ENCODE data around the gene CCL22. TPM values are rescaled to one million over a fixed set of nuclear protein-coding genes. Genes with fewer than 3 reads are reported as not detected.

The CCL22 gene
- total RNA-seq, 2 experiments from 2014 or later, result 0.72 to 0.91 TPM

DNA sequence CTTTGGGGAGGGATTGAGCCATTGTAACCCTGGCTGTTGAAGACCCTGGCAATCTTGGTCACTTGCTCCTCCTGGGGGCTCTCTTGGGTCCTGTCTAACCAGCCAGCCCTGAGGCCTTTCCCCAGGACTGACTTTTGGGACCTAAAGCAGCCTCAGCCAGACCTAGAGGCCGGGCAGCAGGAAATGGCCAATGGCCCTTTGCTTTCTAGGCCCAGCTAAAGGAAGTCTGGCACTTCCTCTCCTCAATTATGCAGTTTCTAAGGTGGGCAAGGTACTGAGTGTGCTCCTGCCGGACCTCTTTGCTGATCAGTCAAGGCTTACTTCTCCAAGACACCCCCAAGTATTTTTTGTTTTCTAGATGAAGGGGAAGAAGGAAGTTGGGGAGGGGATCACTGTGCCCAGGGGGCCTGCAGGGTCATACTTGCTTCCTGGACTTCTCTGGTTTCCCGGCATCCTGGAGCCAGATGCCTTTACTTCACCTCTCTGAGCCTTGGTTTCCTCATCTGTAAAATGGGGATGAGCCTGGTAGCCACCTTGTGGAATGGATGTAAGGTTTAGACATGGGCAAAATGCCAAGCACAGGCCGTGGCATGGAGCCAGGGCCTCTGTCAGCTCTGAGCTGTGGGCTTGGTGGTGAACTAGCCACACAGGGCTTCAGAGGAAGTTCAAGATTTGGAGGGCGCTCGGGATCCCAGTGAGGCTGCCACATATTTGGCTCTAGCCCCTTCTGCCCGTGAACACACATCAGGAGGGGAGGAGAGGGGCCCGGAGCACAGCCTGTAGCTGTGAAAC lies 22.3 kb downstream of the CCL22 start:
- CTCF ChIA-PET, result interaction anchor here (0.9 to 1.4 kb wide), 2 partner anchors 36 to 136 kb away, joined by 3 to 5 read pairs; no protein-coding TSS in a partner anchor
- intact Hi-C loops (cut with DNase I, micrococcal nuclease), result no loop called here
- DNase-seq, result no peak
- H3K4me3 Mint-ChIP-seq, result no peak overlapping the region
- peaks cover 16% of the 10 kb centered on the region for H3K4me1 Mint-ChIP-seq
- H3K27me3 Mint-ChIP-seq, result no peaks in the 10 kb centered on the region
- POLR2A ChIA-PET, result no interaction called here
- no peak for ATAC-seq
- no peak overlapping the region for H3K27ac Mint-ChIP-seq
- H3K9me3 Mint-ChIP-seq (ENCODE audit: low read depth), result no peaks in the 10 kb centered on the region
- H3K36me3 Mint-ChIP-seq (ENCODE audit: low read depth), result no peaks in the 10 kb centered on the region

DNA sequence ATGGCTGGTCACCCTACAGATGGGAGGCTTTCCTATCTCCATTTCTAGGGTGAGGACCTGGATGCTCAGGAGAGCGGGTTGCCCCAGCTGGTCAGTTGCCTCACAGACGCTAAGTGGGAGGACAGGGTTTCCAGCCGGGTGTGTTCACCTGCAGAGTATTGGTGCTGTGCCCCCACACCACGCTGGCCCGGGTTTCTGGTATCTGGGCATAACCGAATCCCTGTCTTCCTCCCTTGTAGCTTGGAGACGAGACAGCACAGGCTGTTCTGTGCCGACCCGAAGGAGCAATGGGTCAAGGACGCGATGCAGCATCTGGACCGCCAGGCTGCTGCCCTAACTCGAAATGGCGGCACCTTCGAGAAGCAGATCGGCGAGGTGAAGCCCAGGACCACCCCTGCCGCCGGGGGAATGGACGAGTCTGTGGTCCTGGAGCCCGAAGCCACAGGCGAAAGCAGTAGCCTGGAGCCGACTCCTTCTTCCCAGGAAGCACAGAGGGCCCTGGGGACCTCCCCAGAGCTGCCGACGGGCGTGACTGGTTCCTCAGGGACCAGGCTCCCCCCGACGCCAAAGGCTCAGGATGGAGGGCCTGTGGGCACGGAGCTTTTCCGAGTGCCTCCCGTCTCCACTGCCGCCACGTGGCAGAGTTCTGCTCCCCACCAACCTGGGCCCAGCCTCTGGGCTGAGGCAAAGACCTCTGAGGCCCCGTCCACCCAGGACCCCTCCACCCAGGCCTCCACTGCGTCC lies 23.4 kb downstream of the CCL22 start:
- ATAC-seq, result no peak
- no peak for DNase-seq
- intact Hi-C loops (cut with DNase I, micrococcal nuclease), result no loop called here
- CTCF ChIA-PET, result interaction anchor here (1.4 kb wide), 1 partner anchor 35 kb away, joined by 5 read pairs; no protein-coding TSS in a partner anchor
- Mint-ChIP-seq H3K4me1 (peaks cover 11% of the 10 kb centered on the region), H3K27me3 (no peaks in the 10 kb centered on the region), H3K36me3 (ENCODE audit: low read depth) (no peaks in the 10 kb centered on the region), H3K9me3 (ENCODE audit: low read depth) (no peaks in the 10 kb centered on the region), H3K27ac (no peak overlapping the region), H3K4me3 (no peak overlapping the region)
- POLR2A ChIA-PET, result interaction anchor here (0.5 kb wide), 1 partner anchor 13 kb away, joined by 3 read pairs; no protein-coding TSS in a partner anchor

DNA sequence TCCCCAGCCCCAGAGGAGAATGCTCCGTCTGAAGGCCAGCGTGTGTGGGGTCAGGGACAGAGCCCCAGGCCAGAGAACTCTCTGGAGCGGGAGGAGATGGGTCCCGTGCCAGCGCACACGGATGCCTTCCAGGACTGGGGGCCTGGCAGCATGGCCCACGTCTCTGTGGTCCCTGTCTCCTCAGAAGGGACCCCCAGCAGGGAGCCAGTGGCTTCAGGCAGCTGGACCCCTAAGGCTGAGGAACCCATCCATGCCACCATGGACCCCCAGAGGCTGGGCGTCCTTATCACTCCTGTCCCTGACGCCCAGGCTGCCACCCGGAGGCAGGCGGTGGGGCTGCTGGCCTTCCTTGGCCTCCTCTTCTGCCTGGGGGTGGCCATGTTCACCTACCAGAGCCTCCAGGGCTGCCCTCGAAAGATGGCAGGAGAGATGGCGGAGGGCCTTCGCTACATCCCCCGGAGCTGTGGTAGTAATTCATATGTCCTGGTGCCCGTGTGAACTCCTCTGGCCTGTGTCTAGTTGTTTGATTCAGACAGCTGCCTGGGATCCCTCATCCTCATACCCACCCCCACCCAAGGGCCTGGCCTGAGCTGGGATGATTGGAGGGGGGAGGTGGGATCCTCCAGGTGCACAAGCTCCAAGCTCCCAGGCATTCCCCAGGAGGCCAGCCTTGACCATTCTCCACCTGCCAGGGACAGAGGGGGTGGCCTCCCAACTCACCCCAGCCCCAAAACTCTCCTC lies 24.1 kb downstream of the CCL22 start:
- peak; percentile 23 for DNase-seq
- no peak overlapping the region for H3K4me3 Mint-ChIP-seq
- no peak for ATAC-seq
- no peaks in the 10 kb centered on the region for H3K9me3 Mint-ChIP-seq (ENCODE audit: low read depth)
- H3K4me1 Mint-ChIP-seq, result peaks cover 3% of the 10 kb centered on the region
- H3K27me3 Mint-ChIP-seq, result no peaks in the 10 kb centered on the region
- ChIA-PET POLR2A (no interaction called here), CTCF (no interaction called here)
- intact Hi-C loops (cut with DNase I, micrococcal nuclease), result no loop called here
- no peak overlapping the region for H3K27ac Mint-ChIP-seq
- H3K36me3 Mint-ChIP-seq (ENCODE audit: low read depth), result no peaks in the 10 kb centered on the region

DNA sequence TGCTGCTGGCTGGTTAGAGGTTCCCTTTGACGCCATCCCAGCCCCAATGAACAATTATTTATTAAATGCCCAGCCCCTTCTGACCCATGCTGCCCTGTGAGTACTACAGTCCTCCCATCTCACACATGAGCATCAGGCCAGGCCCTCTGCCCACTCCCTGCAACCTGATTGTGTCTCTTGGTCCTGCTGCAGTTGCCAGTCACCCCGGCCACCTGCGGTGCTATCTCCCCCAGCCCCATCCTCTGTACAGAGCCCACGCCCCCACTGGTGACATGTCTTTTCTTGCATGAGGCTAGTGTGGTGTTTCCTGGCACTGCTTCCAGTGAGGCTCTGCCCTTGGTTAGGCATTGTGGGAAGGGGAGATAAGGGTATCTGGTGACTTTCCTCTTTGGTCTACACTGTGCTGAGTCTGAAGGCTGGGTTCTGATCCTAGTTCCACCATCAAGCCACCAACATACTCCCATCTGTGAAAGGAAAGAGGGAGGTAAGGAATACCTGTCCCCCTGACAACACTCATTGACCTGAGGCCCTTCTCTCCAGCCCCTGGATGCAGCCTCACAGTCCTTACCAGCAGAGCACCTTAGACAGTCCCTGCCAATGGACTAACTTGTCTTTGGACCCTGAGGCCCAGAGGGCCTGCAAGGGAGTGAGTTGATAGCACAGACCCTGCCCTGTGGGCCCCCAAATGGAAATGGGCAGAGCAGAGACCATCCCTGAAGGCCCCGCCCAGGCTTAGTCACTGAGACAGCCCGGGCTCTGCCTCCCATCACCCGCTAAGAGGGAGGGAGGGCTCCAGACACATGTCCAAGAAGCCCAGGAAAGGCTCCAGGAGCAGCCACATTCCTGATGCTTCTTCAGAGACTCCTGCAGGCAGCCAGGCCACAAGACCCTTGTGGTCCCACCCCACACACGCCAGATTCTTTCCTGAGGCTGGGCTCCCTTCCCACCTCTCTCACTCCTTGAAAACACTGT lies 25.0 kb downstream of the CCL22 start:
- Mint-ChIP-seq H3K4me1 (peaks cover 4% of the 10 kb centered on the region), H3K36me3 (ENCODE audit: low read depth) (no peaks in the 10 kb centered on the region), H3K9me3 (ENCODE audit: low read depth) (no peaks in the 10 kb centered on the region), H3K4me3 (no peak overlapping the region), H3K27ac (no peak overlapping the region), H3K27me3 (no peaks in the 10 kb centered on the region)
- ATAC-seq, result no peak
- CTCF ChIA-PET, result no interaction called here
- POLR2A ChIA-PET, result no interaction called here
- intact Hi-C loops (cut with DNase I, micrococcal nuclease), result no loop called here
- DNase-seq, result no peak

DNA sequence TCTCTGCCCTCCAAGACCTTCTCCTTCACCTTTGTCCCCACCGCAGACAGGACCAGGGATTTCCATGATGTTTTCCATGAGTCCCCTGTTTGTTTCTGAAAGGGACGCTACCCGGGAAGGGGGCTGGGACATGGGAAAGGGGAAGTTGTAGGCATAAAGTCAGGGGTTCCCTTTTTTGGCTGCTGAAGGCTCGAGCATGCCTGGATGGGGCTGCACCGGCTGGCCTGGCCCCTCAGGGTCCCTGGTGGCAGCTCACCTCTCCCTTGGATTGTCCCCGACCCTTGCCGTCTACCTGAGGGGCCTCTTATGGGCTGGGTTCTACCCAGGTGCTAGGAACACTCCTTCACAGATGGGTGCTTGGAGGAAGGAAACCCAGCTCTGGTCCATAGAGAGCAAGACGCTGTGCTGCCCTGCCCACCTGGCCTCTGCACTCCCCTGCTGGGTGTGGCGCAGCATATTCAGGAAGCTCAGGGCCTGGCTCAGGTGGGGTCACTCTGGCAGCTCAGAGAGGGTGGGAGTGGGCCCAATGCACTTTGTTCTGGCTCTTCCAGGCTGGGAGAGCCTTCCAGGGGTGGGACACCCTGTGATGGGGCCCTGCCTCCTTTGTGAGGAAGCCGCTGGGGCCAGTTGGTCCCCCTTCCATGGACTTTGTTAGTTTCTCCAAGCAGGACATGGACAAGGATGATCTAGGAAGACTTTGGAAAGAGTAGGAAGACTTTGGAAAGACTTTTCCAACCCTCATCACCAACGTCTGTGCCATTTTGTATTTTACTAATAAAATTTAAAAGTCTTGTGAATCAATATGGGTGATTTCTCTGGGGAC lies 25.9 kb downstream of the CCL22 start:
- intact Hi-C loops (cut with DNase I, micrococcal nuclease), result no loop called here
- Mint-ChIP-seq H3K36me3 (ENCODE audit: low read depth) (no peaks in the 10 kb centered on the region), H3K27me3 (no peaks in the 10 kb centered on the region), H3K4me1 (peaks cover 5% of the 10 kb centered on the region), H3K4me3 (no peak overlapping the region), H3K27ac (no peak overlapping the region), H3K9me3 (ENCODE audit: low read depth) (no peaks in the 10 kb centered on the region)
- DNase-seq, result no peak
- ChIA-PET CTCF (no interaction called here), POLR2A (no interaction called here)
- no peak for ATAC-seq

DNA sequence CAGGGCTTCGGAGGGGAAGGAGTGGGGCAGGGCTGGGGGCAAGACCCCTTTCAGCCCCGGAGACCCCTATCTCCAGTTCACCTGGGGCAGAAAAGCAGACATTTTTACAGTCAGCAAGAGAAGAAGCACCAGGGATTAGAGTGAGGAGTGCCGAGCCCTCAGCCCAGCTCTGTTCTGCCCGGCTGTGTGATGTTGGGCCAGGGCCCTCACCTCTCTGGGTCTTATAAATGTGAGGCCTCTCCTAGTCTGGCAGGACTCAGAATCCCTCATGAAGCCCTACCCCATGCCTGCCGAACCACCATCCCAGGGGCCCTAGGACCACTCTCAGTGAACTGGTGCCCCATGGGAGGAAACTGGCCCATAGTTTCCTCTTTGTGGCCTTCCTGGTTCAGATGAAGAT lies 26.5 kb downstream of the CCL22 start:
- Mint-ChIP-seq H3K27ac (no peak overlapping the region), H3K9me3 (ENCODE audit: low read depth) (no peaks in the 10 kb centered on the region), H3K27me3 (no peaks in the 10 kb centered on the region), H3K4me3 (no peak overlapping the region), H3K36me3 (ENCODE audit: low read depth) (no peaks in the 10 kb centered on the region), H3K4me1 (peaks cover 5% of the 10 kb centered on the region)
- intact Hi-C loops (cut with DNase I, micrococcal nuclease), result no loop called here
- DNase-seq, result no peak
- no peak for ATAC-seq
- ChIA-PET POLR2A (no interaction called here), CTCF (interaction anchor here (1.0 kb wide), 1 partner anchor 9 kb away, joined by 3 read pairs; no protein-coding TSS in a partner anchor)

DNA sequence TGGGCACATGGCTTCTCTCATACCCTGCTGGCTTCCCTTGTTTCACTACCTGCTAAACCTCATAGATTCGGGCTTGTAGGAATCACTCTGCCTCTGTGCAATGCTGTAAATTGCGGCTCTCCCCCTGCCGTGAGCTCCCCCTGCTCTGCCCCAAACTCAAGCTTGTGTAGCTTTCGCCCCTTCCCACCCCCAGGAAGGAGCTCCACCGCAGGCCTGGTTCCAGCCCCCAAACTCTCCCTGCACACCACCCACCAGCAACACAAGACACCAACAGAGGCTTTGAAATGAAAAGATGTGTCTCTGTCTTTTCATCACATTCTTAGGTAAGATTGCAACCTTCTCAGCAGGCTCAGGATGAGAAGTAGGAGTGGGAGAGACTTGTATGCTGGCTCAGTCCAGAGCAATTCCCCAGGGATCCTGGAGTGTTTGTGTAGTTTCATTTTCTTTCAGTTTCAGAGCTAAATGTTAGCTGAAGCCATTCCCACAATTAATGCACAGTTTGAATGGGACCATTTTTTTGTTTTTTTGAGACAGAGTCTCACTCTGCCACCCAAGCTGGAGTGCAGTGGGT lies 27.9 kb downstream of the CCL22 start:
- H3K27me3 Mint-ChIP-seq, result peaks cover 3% of the 10 kb centered on the region
- no peak for ATAC-seq
- H3K9me3 Mint-ChIP-seq (ENCODE audit: low read depth), result no peaks in the 10 kb centered on the region
- CTCF ChIA-PET, result interaction anchor here (0.6 to 1.2 kb wide), 2 partner anchors 30 to 149 kb away, joined by 3 read pairs; no protein-coding TSS in a partner anchor
- intact Hi-C loops (cut with DNase I, micrococcal nuclease), result no loop called here
- POLR2A ChIA-PET, result no interaction called here
- no peaks in the 10 kb centered on the region for H3K36me3 Mint-ChIP-seq (ENCODE audit: low read depth)
- no peak overlapping the region for H3K4me3 Mint-ChIP-seq
- peaks cover 5% of the 10 kb centered on the region for H3K4me1 Mint-ChIP-seq
- no peak for DNase-seq
- H3K27ac Mint-ChIP-seq, result no peak overlapping the region

DNA sequence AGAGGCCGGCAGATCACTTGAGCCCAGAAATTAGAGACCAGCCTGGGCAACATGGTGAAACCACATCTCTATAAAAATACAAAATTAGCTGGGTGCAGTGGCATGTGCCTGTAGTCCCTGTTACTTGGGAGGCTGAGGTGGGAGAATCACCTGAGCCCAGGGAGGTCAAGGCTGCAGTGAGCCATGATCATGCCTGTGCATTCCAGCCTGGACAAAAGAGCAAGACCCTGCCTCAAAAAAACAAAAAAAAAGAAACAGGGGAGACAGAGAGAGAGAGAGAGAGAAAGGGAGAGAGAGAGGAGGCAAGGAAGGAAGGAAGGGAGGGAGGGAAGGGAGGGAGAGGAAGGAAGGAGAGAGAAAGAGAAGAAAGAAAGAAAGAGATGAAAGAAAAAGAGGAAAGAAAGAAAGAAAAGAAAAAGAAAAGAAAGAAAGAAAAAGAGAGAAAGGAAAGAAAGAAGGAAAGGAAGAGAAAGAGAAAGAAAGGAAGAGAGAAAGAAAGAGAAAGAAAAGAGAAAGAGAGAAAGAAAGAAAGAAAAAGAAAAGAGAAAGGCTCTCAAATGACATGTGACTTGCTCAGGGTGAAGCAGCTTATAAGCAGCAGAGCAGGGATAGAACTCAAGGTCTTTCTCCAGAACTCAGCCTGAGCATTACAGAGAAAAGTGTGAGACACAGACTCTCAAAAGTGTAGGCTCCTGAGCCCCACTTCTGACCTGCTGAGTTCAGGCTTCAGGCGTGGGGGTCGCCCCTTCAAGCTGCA lies 29.2 kb downstream of the CCL22 start:
- POLR2A ChIA-PET, result interaction anchor here (0.7 kb wide), 1 partner anchor 910 kb away, joined by 3 read pairs; no protein-coding TSS in a partner anchor
- H3K4me1 Mint-ChIP-seq, result peaks cover 5% of the 10 kb centered on the region
- ATAC-seq (peak; percentile 42), DNase-seq (no peak)
- no peak overlapping the region for H3K4me3 Mint-ChIP-seq
- no peak overlapping the region for H3K27ac Mint-ChIP-seq
- H3K36me3 Mint-ChIP-seq (ENCODE audit: low read depth), result no peaks in the 10 kb centered on the region
- no peaks in the 10 kb centered on the region for H3K9me3 Mint-ChIP-seq (ENCODE audit: low read depth)
- intact Hi-C loops (cut with DNase I, micrococcal nuclease), result no loop called here
- CTCF ChIA-PET, result interaction anchor here (1.0 kb wide), 1 partner anchor 10 kb away, joined by 3 read pairs; no protein-coding TSS in a partner anchor
- peaks cover 3% of the 10 kb centered on the region for H3K27me3 Mint-ChIP-seq

DNA sequence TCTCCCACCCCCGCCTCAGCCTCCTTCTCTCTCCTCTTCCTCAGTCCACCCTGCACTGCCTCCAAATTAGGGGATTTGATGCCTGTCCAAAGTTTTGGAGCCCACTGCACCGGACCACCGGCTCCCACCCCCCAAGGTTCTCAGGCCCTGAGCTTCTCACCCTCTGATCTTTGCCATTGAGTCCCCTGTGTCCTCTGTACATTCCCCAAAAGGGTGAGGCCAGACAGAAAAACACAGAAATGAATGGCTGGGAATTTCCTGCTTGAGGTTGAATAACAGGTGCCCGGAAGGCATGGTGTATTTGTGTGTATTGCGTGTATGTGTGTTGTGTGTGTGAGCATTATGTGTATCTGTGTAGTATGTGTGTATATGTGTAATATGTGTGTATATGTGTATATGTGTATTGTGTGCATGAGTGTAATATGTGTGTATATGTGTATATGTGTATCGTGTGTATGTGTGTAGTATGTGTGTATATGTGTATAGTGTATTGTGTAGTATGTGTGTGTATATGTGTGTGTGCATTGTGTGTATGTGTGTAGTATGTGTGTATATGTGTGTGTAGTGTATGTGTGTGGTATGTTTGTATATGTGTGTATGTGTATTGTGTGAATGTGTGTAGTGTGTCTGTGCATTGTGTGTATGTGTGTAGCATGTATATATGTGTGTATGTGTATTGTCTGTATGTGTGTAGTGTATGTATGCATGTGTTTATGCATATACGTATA lies 29.9 kb downstream of the CCL22 start:
- CTCF ChIA-PET, result interaction anchor here (1.0 kb wide), 1 partner anchor 11 kb away, joined by 3 read pairs; no protein-coding TSS in a partner anchor
- H3K27ac Mint-ChIP-seq, result no peak overlapping the region
- intact Hi-C loops (cut with DNase I, micrococcal nuclease), result no loop called here
- POLR2A ChIA-PET, result interaction anchor here (0.7 kb wide), 1 partner anchor 909 kb away, joined by 3 read pairs; no protein-coding TSS in a partner anchor
- DNase-seq, result no peak
- H3K9me3 Mint-ChIP-seq (ENCODE audit: low read depth), result no peaks in the 10 kb centered on the region
- H3K27me3 Mint-ChIP-seq, result peaks cover 3% of the 10 kb centered on the region
- H3K4me1 Mint-ChIP-seq, result peaks cover 5% of the 10 kb centered on the region
- ATAC-seq, result peak; percentile 51
- no peaks in the 10 kb centered on the region for H3K36me3 Mint-ChIP-seq (ENCODE audit: low read depth)
- H3K4me3 Mint-ChIP-seq, result no peak overlapping the region

All from activated CD4-positive, alpha-beta T cell treated with anti-CD3 and anti-CD28 coated beads for 36 hours (primary cell).